Panc1 (cell line): ENCODE data around the gene MYO7A. TPM values are rescaled to one million over a fixed set of nuclear protein-coding genes. Genes with fewer than 3 reads are reported as not detected.

Experiments
- ATAC-seq: fragments of 200-7000 bp; cut with Tn5 transposase; 2 replicates; pipeline ENCODE4 v1.9.1; 2020; ENCODE audit warnings: mild to moderate bottlenecking, moderate library complexity
- BruUV-seq: library from RNA; stranded (reverse); fragments of 400-500 nt; replicated peaks from 2 replicates; lab custom pipeline; 2021; lab: Mats Ljungman, UMichigan
- CTCF ChIA-PET: fragments of 300-600 bp; sonication (Branson Sonifier 250); formaldehyde crosslinking; loops from one replicate; lab custom pipeline; 2022; ENCODE audit warnings: antibody characterized with exemption; lab: Charles Lee
- POLR2A ChIA-PET: fragments of 300-600 bp; sonication (Branson Sonifier 250); formaldehyde crosslinking; loops from one replicate; lab custom pipeline; 2022; ENCODE audit warnings: antibody characterized with exemption; lab: Charles Lee
- DNase-seq: peaks from one replicate; pipeline ENCODE4 v3.0.0-alpha.2; 2010; ENCODE audit warnings: low read depth, low spot score
- H3K27ac ChIP-seq: 2 replicates; pipeline ENCODE4 v1.5.1; 2011; ENCODE audit warnings: mild to moderate bottlenecking, low read length, inconsistent platforms
- H3K27me3 ChIP-seq: fragments of 200-500 bp; sonication (Bioruptor generic); 2 replicates; pipeline ENCODE4 v1.6.0; 2014; ENCODE audit warnings: low read length, inconsistent platforms; ENCODE audit not compliant: control insufficient read depth, insufficient read depth
- H3K36me3 ChIP-seq: fragments of 200-500 bp; sonication (Bioruptor generic); 2 replicates; pipeline ENCODE4 v1.5.1; 2014; ENCODE audit warnings: inconsistent platforms, mild to moderate bottlenecking, low read length, moderate library complexity; ENCODE audit not compliant: control insufficient read depth, insufficient read depth
- H3K4me1 ChIP-seq: 2 replicates; pipeline ENCODE4 v1.5.1; 2011; ENCODE audit warnings: inconsistent platforms, mild to moderate bottlenecking, low read length, moderate library complexity; ENCODE audit not compliant: control insufficient read depth, insufficient read depth
- H3K4me3 ChIP-seq, 2 experiments: 2 replicates each; pipeline ENCODE4 v1.5.1; 2011 to 2012; ENCODE audit warnings: low read depth in 2 of 2, low read length in 2 of 2, mild to moderate bottlenecking in 2 of 2, inconsistent platforms in 1 of 2, moderate library complexity in 1 of 2
- H3K9me3 ChIP-seq: fragments of 200-500 bp; sonication (Bioruptor generic); 2 replicates; pipeline ENCODE4 v1.5.1; 2014; ENCODE audit warnings: low read depth, mild to moderate bottlenecking, inconsistent platforms, low read length, moderate library complexity; ENCODE audit not compliant: control insufficient read depth, insufficient read depth
- CTCF ChIP-seq: fragments of 450-650 bp; IDR thresholded peaks from 2 replicates; pipeline ENCODE4 v1.5.1; 2017; ENCODE audit warnings: mild to moderate bottlenecking
- POLR2AphosphoS5 ChIP-seq: IDR thresholded peaks from 2 replicates; pipeline ENCODE4 v1.6.1; 2012; ENCODE audit warnings: mild to moderate bottlenecking, low read depth, low read length, moderate library complexity
- SIN3A ChIP-seq: IDR thresholded peaks from 2 replicates; pipeline ENCODE4 v1.6.1; 2012; ENCODE audit warnings: low read depth, mild to moderate bottlenecking, low read length, moderate library complexity, borderline replicate concordance; ENCODE audit not compliant: insufficient read depth
- TCF7L2 ChIP-seq: IDR thresholded peaks from 2 replicates; pipeline ENCODE4 v1.6.1; 2011; ENCODE audit warnings: mild to moderate bottlenecking, low read depth, low read length, inconsistent platforms
- in situ Hi-C: cut with HindIII; loops from 2 replicates; pipeline ENCODE4 v1.10.0; 2016; ENCODE audit warnings: low sequenced_read_pairs, low pct_unique_long_range_greater_than_20kb
- intact Hi-C: fragments of 100-400 bp; cut with micrococcal nuclease; formaldehyde crosslinking; loops from one replicate; pipeline ENCODE4 v1.10.0; 2022; ENCODE audit not compliant: unreplicated experiment
- total RNA-seq: library from RNA; stranded (reverse); gene quantifications from one replicate; pipeline ENCODE4 v1.2.1, GENCODE V29; 2021; ENCODE audit not compliant: unreplicated experiment
- TF ChIP-seq, protein P1 (sequence below), 2 experiments: IDR thresholded peaks; 2 replicates each; pipeline ENCODE4 v1.6.1; 2011 to 2012; ENCODE audit warnings: low read depth in 2 of 2, control low read depth in 1 of 2, low read length in 1 of 2, mild to moderate bottlenecking in 1 of 2, moderate library complexity in 1 of 2; ENCODE audit not compliant: insufficient read depth in 1 of 2

MYO7A gene
- total RNA-seq, 1 experiment from 2014 or later: 1.3 TPM

DNA sequence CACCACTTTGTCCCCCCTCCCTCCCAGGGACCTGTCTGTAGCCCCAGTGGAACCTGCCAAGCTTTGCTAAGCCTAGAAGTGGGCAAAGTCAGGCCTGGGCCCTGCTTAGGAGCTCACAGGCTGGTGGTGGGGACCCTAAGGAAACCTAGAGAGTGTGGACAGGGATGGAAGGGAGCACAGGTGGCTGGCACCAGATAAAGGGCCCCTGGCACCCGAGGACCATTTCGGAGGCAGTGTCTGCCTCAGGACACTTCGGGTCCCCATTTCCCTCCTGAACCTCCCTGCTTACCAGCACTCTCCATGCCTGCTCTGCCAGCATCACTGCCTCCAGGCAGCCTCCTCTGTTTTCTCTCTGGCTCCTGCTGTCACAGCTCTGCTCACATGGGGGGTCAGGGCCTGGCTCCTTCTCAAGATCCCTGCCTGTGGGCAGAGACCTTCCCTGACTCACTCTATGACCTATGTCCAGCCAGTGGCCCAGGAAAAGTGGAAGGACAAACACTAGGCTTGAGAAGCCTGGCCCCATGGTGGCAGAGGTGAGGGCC lies 39.0 kb upstream of the MYO7A start:
- Histone ChIP-seq H3K27ac (no peak overlapping the region), H3K4me3 (no peak overlapping the region), H3K4me1 (peaks cover 18% of the 10 kb centered on the region; the same call in 1 of the 2 replicates), H3K36me3 (no peaks in the 10 kb centered on the region), H3K27me3 (no peaks in the 10 kb centered on the region), H3K9me3 (no peaks in the 10 kb centered on the region)
- in situ Hi-C loops: no loop called here
- intact Hi-C loops: no loop called here
- ATAC-seq (no peak), DNase-seq (no peak)
- ChIA-PET POLR2A (no interaction called here), CTCF (interaction anchor here (0.8 to 0.9 kb wide), 2 partner anchors 16 to 37 kb away, joined by 3 read pairs; no protein-coding TSS in a partner anchor)
- BruUV-seq: no TSS peak
- TF ChIP-seq TCF7L2 (no peak), CTCF (no peak), SIN3A (no peak), POLR2AphosphoS5 (no peak)
- TF ChIP-seq, protein P1, sequence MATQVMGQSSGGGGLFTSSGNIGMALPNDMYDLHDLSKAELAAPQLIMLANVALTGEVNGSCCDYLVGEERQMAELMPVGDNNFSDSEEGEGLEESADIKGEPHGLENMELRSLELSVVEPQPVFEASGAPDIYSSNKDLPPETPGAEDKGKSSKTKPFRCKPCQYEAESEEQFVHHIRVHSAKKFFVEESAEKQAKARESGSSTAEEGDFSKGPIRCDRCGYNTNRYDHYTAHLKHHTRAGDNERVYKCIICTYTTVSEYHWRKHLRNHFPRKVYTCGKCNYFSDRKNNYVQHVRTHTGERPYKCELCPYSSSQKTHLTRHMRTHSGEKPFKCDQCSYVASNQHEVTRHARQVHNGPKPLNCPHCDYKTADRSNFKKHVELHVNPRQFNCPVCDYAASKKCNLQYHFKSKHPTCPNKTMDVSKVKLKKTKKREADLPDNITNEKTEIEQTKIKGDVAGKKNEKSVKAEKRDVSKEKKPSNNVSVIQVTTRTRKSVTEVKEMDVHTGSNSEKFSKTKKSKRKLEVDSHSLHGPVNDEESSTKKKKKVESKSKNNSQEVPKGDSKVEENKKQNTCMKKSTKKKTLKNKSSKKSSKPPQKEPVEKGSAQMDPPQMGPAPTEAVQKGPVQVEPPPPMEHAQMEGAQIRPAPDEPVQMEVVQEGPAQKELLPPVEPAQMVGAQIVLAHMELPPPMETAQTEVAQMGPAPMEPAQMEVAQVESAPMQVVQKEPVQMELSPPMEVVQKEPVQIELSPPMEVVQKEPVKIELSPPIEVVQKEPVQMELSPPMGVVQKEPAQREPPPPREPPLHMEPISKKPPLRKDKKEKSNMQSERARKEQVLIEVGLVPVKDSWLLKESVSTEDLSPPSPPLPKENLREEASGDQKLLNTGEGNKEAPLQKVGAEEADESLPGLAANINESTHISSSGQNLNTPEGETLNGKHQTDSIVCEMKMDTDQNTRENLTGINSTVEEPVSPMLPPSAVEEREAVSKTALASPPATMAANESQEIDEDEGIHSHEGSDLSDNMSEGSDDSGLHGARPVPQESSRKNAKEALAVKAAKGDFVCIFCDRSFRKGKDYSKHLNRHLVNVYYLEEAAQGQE (IDR thresholded peaks at IDR 0.05; ENCODE audit: insufficient read depth in 1 of 2, low read depth in 2 of 2, low read length in 1 of 2): no peak

DNA sequence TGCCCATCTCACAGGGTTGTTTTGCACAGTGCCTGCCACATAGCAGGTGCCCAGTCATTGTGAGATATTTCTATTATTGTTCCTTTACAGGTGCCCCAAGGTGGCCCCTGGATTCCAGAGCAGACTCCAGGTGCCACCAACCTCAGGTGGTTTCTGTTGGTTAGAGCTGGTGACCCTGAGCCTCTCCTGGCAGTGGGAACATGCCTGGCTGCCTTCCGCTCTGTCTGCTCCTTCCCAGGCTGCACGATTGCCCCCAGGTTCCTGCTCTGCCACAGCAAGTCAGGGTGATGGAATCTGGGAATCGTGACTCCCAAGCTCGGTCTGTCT lies 38.0 kb upstream of the MYO7A start:
- TF ChIP-seq CTCF (no peak), POLR2AphosphoS5 (no peak), TCF7L2 (no peak), SIN3A (no peak)
- TF ChIP-seq, protein P1 (IDR thresholded peaks at IDR 0.05; ENCODE audit: insufficient read depth in 1 of 2, low read depth in 2 of 2, low read length in 1 of 2): no peak
- Histone ChIP-seq H3K4me3 (no peak overlapping the region), H3K4me1 (peaks cover 18% of the 10 kb centered on the region; the same call in 1 of the 2 replicates), H3K36me3 (no peaks in the 10 kb centered on the region), H3K9me3 (no peaks in the 10 kb centered on the region), H3K27ac (no peak overlapping the region), H3K27me3 (no peaks in the 10 kb centered on the region)
- intact Hi-C loops: no loop called here
- ATAC-seq (peak; percentile 18; the same call in 1 of the 2 replicates), DNase-seq (no peak)
- BruUV-seq: no TSS peak
- in situ Hi-C loops: no loop called here
- CTCF ChIA-PET: interaction anchor here (0.6 to 3.0 kb wide), 3 partner anchors 42 to 169 kb away, joined by 3 to 80 read pairs (median 8); no protein-coding TSS in a partner anchor
- POLR2A ChIA-PET: no interaction called here
